ENCODE measurements around the gene SCARF2.

The SCARF2 gene

GRCh38 chr22:20434773-20435172 lies 2.9 kb downstream of the SCARF2 start:
- Histone ChIP-seq H3K9ac (ENCODE audit: low read length) (no peak overlapping the region), H3K79me2 (ENCODE audit: insufficient read depth, low read length) (no peaks in the 10 kb centered on the region), H2AFZ (ENCODE audit: low read length) (no peak overlapping the region), H3K9me3 (ENCODE audit: low read length) (no peaks in the 10 kb centered on the region), H3K4me3 (ENCODE audit: low read depth, low read length, poor library complexity, severe bottlenecking) (no peak overlapping the region), H3K4me2 (ENCODE audit: low read length) (no peak overlapping the region), H3K4me1 (ENCODE audit: insufficient read depth, low read length, severe bottlenecking) (no peaks in the 10 kb centered on the region), H3F3A (ENCODE audit: insufficient read depth, low read length) (no peaks in the 10 kb centered on the region), H3K27me3 (ENCODE audit: insufficient read depth, low read length) (no peaks in the 10 kb centered on the region), H3K36me3 (ENCODE audit: insufficient read depth, low read length) (no peaks in the 10 kb centered on the region), H4K20me1 (ENCODE audit: insufficient read depth, low read length) (no peaks in the 10 kb centered on the region), H3K9me2 (ENCODE audit: low read depth, low read length) (no peaks in the 10 kb centered on the region), H3K27ac (ENCODE audit: low read depth, low read length, poor library complexity, severe bottlenecking) (no peak overlapping the region)
- no peak for TF ChIP-seq CTCF (IDR thresholded peaks at IDR 0.05; ENCODE audit: low read length)
- no peak for TF ChIP-seq EZH2 (IDR thresholded peaks at IDR 0.05; ENCODE audit: borderline replicate concordance, low read length)

GRCh38 chr22:20434264-20434751 lies 3.3 kb downstream of the SCARF2 start:
- Histone ChIP-seq H3K27ac (ENCODE audit: low read depth, low read length, poor library complexity, severe bottlenecking) (no peak overlapping the region), H3K4me2 (ENCODE audit: low read length) (no peak overlapping the region), H3K36me3 (ENCODE audit: insufficient read depth, low read length) (no peaks in the 10 kb centered on the region), H3K9me2 (ENCODE audit: low read depth, low read length) (no peaks in the 10 kb centered on the region), H2AFZ (ENCODE audit: low read length) (no peak overlapping the region), H4K20me1 (ENCODE audit: insufficient read depth, low read length) (no peaks in the 10 kb centered on the region), H3F3A (ENCODE audit: insufficient read depth, low read length) (no peaks in the 10 kb centered on the region), H3K4me3 (ENCODE audit: low read depth, low read length, poor library complexity, severe bottlenecking) (no peak overlapping the region), H3K9ac (ENCODE audit: low read length) (no peak overlapping the region), H3K4me1 (ENCODE audit: insufficient read depth, low read length, severe bottlenecking) (no peaks in the 10 kb centered on the region), H3K27me3 (ENCODE audit: insufficient read depth, low read length) (no peaks in the 10 kb centered on the region), H3K79me2 (ENCODE audit: insufficient read depth, low read length) (no peaks in the 10 kb centered on the region), H3K9me3 (ENCODE audit: low read length) (no peaks in the 10 kb centered on the region)
- TF ChIP-seq EZH2 (IDR thresholded peaks at IDR 0.05; ENCODE audit: borderline replicate concordance, low read length), result no peak

- no peak overlapping the region for H3K4me3 ChIP-seq (ENCODE audit: low read depth, low read length, poor library complexity, severe bottlenecking)
- H3K9me2 ChIP-seq (ENCODE audit: low read depth, low read length), result no peaks in the 10 kb centered on the region
- peaks cover 3% of the 10 kb centered on the region for H3K4me1 ChIP-seq (ENCODE audit: insufficient read depth, low read length, severe bottlenecking)
- H2AFZ ChIP-seq (ENCODE audit: low read length), result no peak overlapping the region
- H3K36me3 ChIP-seq (ENCODE audit: insufficient read depth, low read length), result no peaks in the 10 kb centered on the region
- no peaks in the 10 kb centered on the region for H3K79me2 ChIP-seq (ENCODE audit: insufficient read depth, low read length)
- H4K20me1 ChIP-seq (ENCODE audit: insufficient read depth, low read length), result no peaks in the 10 kb centered on the region
- no peaks in the 10 kb centered on the region for H3K27me3 ChIP-seq (ENCODE audit: insufficient read depth, low read length)
- TF ChIP-seq EZH2 (IDR thresholded peaks at IDR 0.05; ENCODE audit: borderline replicate concordance, low read length) (no peak), CTCF (IDR thresholded peaks at IDR 0.05; ENCODE audit: low read length) (no peak)
- H3K27ac ChIP-seq (ENCODE audit: low read depth, low read length, poor library complexity, severe bottlenecking), result no peak overlapping the region
- no peak overlapping the region for H3K4me2 ChIP-seq (ENCODE audit: low read length)
- H3K9me3 ChIP-seq (ENCODE audit: low read length), result no peaks in the 10 kb centered on the region
- no peaks in the 10 kb centered on the region for H3F3A ChIP-seq (ENCODE audit: insufficient read depth, low read length)
- no peak overlapping the region for H3K9ac ChIP-seq (ENCODE audit: low read length)
These were observed 3.9 kb downstream of the SCARF2 start for GRCh38 chr22:20433686-20434241.

- H4K20me1 ChIP-seq (ENCODE audit: insufficient read depth, low read length), result no peaks in the 10 kb centered on the region
- no peak overlapping the region for H2AFZ ChIP-seq (ENCODE audit: low read length)
- no peaks in the 10 kb centered on the region for H3K27me3 ChIP-seq (ENCODE audit: insufficient read depth, low read length)
- no peaks in the 10 kb centered on the region for H3F3A ChIP-seq (ENCODE audit: insufficient read depth, low read length)
- no peak overlapping the region for H3K9ac ChIP-seq (ENCODE audit: low read length)
- peaks cover 3% of the 10 kb centered on the region for H3K4me1 ChIP-seq (ENCODE audit: insufficient read depth, low read length, severe bottlenecking)
- H3K4me2 ChIP-seq (ENCODE audit: low read length), result no peak overlapping the region
- H3K27ac ChIP-seq (ENCODE audit: low read depth, low read length, poor library complexity, severe bottlenecking), result no peak overlapping the region
- H3K79me2 ChIP-seq (ENCODE audit: insufficient read depth, low read length), result no peaks in the 10 kb centered on the region
- no peaks in the 10 kb centered on the region for H3K36me3 ChIP-seq (ENCODE audit: insufficient read depth, low read length)
- H3K9me3 ChIP-seq (ENCODE audit: low read length), result no peaks in the 10 kb centered on the region
- no peak for TF ChIP-seq CTCF (IDR thresholded peaks at IDR 0.05; ENCODE audit: low read length)
- no peak for TF ChIP-seq EZH2 (IDR thresholded peaks at IDR 0.05; ENCODE audit: borderline replicate concordance, low read length)
- H3K9me2 ChIP-seq (ENCODE audit: low read depth, low read length), result no peaks in the 10 kb centered on the region
- H3K4me3 ChIP-seq (ENCODE audit: low read depth, low read length, poor library complexity, severe bottlenecking), result no peak overlapping the region
These were observed 4.4 kb downstream of the SCARF2 start for GRCh38 chr22:20433191-20433590.
